Natural killer cell (primary cell): ENCODE measurements around the gene CCL22. TPM values are rescaled to one million over a fixed set of nuclear protein-coding genes. Genes with fewer than 3 reads are reported as not detected.

ENCODE experiments used
- ATAC-seq, 3 donors: fragments of 150-1000 bp in 2 of 3; fragments of 200-7000 bp in 1 of 3; cut with Tn5 transposase; 1 replicate in 1 of 3; 2 replicates in 2 of 3; pipeline ENCODE4 v1.10.0; 2021; ENCODE audit warnings: mild to moderate bottlenecking in 2 of 3, moderate library complexity in 2 of 3
- DNase-seq, 2 donors: peaks; one replicate each; pipeline versions ENCODE4 v3.0.0 to v3.0.0-alpha.2; 2013 to 2021; ENCODE audit warnings: mixed read lengths in 1 of 2
- H3K27ac ChIP-seq: one replicate; pipeline ENCODE4 v1.5.1; 2013; ENCODE audit warnings: mild to moderate bottlenecking, low read length
- H3K27me3 ChIP-seq: one replicate; pipeline ENCODE4 v1.6.1; 2013; ENCODE audit warnings: low read length; ENCODE audit not compliant: control insufficient read depth, insufficient read depth
- H3K36me3 ChIP-seq: one replicate; pipeline ENCODE4 v1.6.1; 2013; ENCODE audit warnings: low read length; ENCODE audit not compliant: control insufficient read depth, insufficient read depth
- H3K4me1 ChIP-seq: one replicate; pipeline ENCODE4 v1.6.1; 2013; ENCODE audit warnings: low read length; ENCODE audit not compliant: control insufficient read depth, insufficient read depth
- H3K4me3 ChIP-seq: one replicate; pipeline ENCODE4 v1.5.1; 2013; ENCODE audit warnings: low read length
- H3K9me3 ChIP-seq: one replicate; pipeline ENCODE4 v1.6.1; 2013; ENCODE audit warnings: low read length; ENCODE audit not compliant: control insufficient read depth, insufficient read depth
- H3K27ac Mint-ChIP-seq, 2 donors: one replicate each; pipeline ENCODE4 v1.8.0; 2022; ENCODE audit warnings: mild to moderate bottlenecking in 2 of 2, mixed read lengths in 2 of 2, moderate library complexity in 1 of 2
- H3K27me3 Mint-ChIP-seq, 2 donors: one replicate each; pipeline ENCODE4 v1.8.0; 2022; ENCODE audit warnings: low read depth in 2 of 2, mixed read lengths in 2 of 2
- H3K36me3 Mint-ChIP-seq: one replicate; pipeline ENCODE4 v1.8.0; 2022; ENCODE audit warnings: mixed read lengths
- H3K4me1 Mint-ChIP-seq, 2 donors: one replicate each; pipeline ENCODE4 v1.8.0; 2022; ENCODE audit warnings: mixed read lengths in 2 of 2
- H3K4me3 Mint-ChIP-seq: one replicate; pipeline ENCODE4 v1.8.0; 2022; ENCODE audit warnings: mild to moderate bottlenecking, moderate library complexity, mixed read lengths
- H3K9me3 Mint-ChIP-seq, 2 donors: one replicate each; pipeline ENCODE4 v1.8.0; 2022; ENCODE audit warnings: mixed read lengths in 2 of 2
- WGBS: methylation state at CpG from one replicate; pipeline ENCODE4 v1.1.7; 2013; ENCODE audit warnings: missing lambda C conversion rate; ENCODE audit not compliant: insufficient coverage; 5-methylcytosine and 5-hydroxymethylcytosine counted together
- intact Hi-C: fragments of 100-400 bp; cut with micrococcal nuclease; formaldehyde crosslinking; loops from one replicate; pipeline ENCODE4 v1.14.2; 2022
- total RNA-seq, 4 donors: library from RNA; stranded (reverse); fragments of 120-200 nt in 1 of 4; gene quantifications; one replicate each; pipeline versions ENCODE4 v1.2.3 to v1.2.4, GENCODE V29; 2013 to 2022
- TF ChIP-seq, protein P1 (sequence below): fragments of 200-600 bp; IDR thresholded peaks from one replicate; pipeline ENCODE4 v1.8.0; 2022; ENCODE audit warnings: antibody characterized with exemption

Gene CCL22
- total RNA-seq, 3 donors from 2014 or later (not counting 1 experiment from before 2014, with no cell fraction given) = 0.14 TPM; not detected in 2

DNA sequence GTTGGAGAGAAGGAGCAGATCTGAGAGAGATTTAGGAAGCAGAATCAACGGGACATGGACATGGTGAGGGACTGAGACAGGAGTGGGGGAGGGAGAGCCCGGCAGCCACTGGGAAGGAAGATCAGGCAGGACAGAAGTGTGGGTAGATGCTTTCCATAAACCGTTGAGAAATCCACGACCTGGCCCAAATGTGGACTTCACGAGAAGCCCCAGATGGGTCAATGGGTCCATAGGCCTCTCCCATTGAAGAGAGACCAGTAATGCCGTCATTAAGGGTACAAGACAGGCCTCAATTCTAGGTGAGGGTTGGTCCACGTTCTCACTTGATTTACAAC, 530 bp upstream of the CCL22 start:
- H3K9me3 ChIP-seq = no peaks in the 10 kb centered on the region
- peaks cover 0 to 5% of the 10 kb centered on the region in 2 donors for H3K4me1 Mint-ChIP-seq
- no peaks in the 10 kb centered on the region for H3K36me3 ChIP-seq
- 82% methylated on average over 7 of the region's 7 CpGs for WGBS
- no peak overlapping the region for H3K4me3 Mint-ChIP-seq
- H3K27ac Mint-ChIP-seq = no peak overlapping the region
- no peaks in the 10 kb centered on the region for H3K9me3 Mint-ChIP-seq
- intact Hi-C loops = no loop called here
- ATAC-seq = no peak
- H3K27ac ChIP-seq = no peak overlapping the region
- peaks cover 0 to 3% of the 10 kb centered on the region in 2 donors for H3K27me3 Mint-ChIP-seq
- peaks cover 5% of the 10 kb centered on the region for H3K4me1 ChIP-seq
- TF ChIP-seq, protein P1, sequence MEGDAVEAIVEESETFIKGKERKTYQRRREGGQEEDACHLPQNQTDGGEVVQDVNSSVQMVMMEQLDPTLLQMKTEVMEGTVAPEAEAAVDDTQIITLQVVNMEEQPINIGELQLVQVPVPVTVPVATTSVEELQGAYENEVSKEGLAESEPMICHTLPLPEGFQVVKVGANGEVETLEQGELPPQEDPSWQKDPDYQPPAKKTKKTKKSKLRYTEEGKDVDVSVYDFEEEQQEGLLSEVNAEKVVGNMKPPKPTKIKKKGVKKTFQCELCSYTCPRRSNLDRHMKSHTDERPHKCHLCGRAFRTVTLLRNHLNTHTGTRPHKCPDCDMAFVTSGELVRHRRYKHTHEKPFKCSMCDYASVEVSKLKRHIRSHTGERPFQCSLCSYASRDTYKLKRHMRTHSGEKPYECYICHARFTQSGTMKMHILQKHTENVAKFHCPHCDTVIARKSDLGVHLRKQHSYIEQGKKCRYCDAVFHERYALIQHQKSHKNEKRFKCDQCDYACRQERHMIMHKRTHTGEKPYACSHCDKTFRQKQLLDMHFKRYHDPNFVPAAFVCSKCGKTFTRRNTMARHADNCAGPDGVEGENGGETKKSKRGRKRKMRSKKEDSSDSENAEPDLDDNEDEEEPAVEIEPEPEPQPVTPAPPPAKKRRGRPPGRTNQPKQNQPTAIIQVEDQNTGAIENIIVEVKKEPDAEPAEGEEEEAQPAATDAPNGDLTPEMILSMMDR = no peak
- H3K27me3 ChIP-seq = no peaks in the 10 kb centered on the region
- DNase-seq = no peak
- no peak overlapping the region for H3K4me3 ChIP-seq
- H3K36me3 Mint-ChIP-seq = no peaks in the 10 kb centered on the region

DNA sequence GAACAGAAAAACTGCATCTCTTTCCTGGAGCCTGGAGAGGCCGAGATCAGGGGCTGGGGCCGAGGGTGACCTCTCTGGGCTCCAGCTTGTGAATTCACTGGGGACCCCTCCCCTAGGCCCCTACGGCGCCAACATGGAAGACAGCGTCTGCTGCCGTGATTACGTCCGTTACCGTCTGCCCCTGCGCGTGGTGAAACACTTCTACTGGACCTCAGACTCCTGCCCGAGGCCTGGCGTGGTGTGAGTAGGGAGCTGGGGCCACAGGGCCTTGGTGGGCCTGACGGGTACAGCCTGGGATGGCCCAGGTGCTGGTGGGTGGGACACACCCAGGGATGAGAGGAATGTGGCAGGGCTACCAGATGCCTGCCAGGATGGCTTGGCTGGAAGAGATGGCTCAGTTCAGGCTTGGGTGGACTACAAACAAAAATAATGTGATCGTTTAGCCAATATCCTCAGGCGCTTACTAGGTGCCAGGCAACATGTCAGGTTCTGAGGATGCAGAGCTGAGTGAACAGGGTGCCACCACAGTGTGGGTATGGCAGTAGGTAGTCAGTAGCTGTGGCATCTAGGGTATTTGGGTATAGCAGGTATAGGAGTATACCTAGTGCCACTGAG, 1.8 kb downstream of the CCL22 start:
- H3K27me3 ChIP-seq = no peaks in the 10 kb centered on the region
- intact Hi-C loops = no loop called here
- peaks cover 5% of the 10 kb centered on the region for H3K4me1 ChIP-seq
- no peaks in the 10 kb centered on the region for H3K36me3 Mint-ChIP-seq
- DNase-seq (no peak), ATAC-seq (no peak)
- peaks cover 0 to 7% of the 10 kb centered on the region in 2 donors for H3K27me3 Mint-ChIP-seq
- H3K4me3 Mint-ChIP-seq = no peak overlapping the region
- no peak overlapping the region for H3K4me3 ChIP-seq
- WGBS = 93% methylated on average over 16 of the region's 16 CpGs
- H3K36me3 ChIP-seq = no peaks in the 10 kb centered on the region
- H3K9me3 ChIP-seq = no peaks in the 10 kb centered on the region
- H3K4me1 Mint-ChIP-seq = peaks cover 0 to 5% of the 10 kb centered on the region in 2 donors
- H3K9me3 Mint-ChIP-seq = no peaks in the 10 kb centered on the region
- TF ChIP-seq, protein P1 = no peak
- H3K27ac Mint-ChIP-seq = no peak overlapping the region
- H3K27ac ChIP-seq = no peak overlapping the region

DNA sequence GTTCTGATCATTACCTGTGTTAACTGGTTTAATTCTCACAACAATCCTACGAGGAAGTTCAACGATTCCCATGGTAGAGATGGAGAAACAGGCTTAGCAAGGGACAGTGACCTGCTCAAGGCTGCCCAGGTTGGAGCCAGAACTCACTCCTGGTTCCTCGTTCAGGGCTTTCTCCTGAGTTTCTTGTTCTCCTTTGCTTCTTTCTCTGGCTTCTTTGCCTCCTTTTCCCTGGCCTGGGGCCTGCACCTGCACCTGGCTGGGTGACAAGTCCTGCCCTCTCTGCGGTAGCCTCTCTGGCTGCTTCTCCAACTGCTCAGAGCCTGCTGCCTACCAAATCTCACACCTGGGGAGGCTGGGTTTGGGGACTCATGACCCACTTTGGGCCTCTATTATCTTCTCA, 2.8 kb downstream of the CCL22 start:
- Mint-ChIP-seq H3K4me1 (peaks cover 0 to 5% of the 10 kb centered on the region in 2 donors), H3K4me3 (no peak overlapping the region), H3K36me3 (no peaks in the 10 kb centered on the region), H3K27me3 (peaks cover 0 to 6% of the 10 kb centered on the region in 2 donors), H3K27ac (no peak overlapping the region), H3K9me3 (no peaks in the 10 kb centered on the region)
- intact Hi-C loops = no loop called here
- WGBS = 77% methylated on average over 4 of the region's 4 CpGs
- Histone ChIP-seq H3K4me3 (no peak overlapping the region), H3K36me3 (no peaks in the 10 kb centered on the region), H3K9me3 (no peaks in the 10 kb centered on the region), H3K27me3 (no peaks in the 10 kb centered on the region), H3K27ac (no peak overlapping the region), H3K4me1 (peaks cover 5% of the 10 kb centered on the region)
- TF ChIP-seq, protein P1 = no peak
- ATAC-seq (no peak), DNase-seq (no peak)

DNA sequence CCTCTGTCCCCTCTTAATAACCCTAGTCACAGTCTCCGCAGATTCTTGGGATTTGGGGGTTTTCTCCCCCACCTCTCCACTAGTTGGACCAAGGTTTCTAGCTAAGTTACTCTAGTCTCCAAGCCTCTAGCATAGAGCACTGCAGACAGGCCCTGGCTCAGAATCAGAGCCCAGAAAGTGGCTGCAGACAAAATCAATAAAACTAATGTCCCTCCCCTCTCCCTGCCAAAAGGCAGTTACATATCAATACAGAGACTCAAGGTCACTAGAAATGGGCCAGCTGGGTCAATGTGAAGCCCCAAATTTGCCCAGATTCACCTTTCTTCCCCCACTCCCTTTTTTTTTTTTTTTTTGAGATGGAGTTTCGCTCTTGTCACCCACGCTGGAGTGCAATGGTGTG, 5.6 kb downstream of the CCL22 start:
- Histone ChIP-seq H3K36me3 (no peaks in the 10 kb centered on the region), H3K4me3 (no peak overlapping the region), H3K27me3 (no peaks in the 10 kb centered on the region), H3K4me1 (no peaks in the 10 kb centered on the region), H3K9me3 (no peaks in the 10 kb centered on the region), H3K27ac (no peak overlapping the region)
- WGBS = 89% methylated on average over 3 of the region's 3 CpGs
- H3K9me3 Mint-ChIP-seq = no peaks in the 10 kb centered on the region
- TF ChIP-seq, protein P1 = no peak
- ATAC-seq (no peak), DNase-seq (no peak)
- intact Hi-C loops = no loop called here
- H3K4me3 Mint-ChIP-seq = no peak overlapping the region
- H3K4me1 Mint-ChIP-seq = peaks cover 0 to 4% of the 10 kb centered on the region in 2 donors
- H3K27ac Mint-ChIP-seq = no peak overlapping the region
- peaks cover 6 to 10% of the 10 kb centered on the region in 2 donors for H3K27me3 Mint-ChIP-seq
- H3K36me3 Mint-ChIP-seq = no peaks in the 10 kb centered on the region
